ENCODE measurements around the gene HUNK.

- no peak for TF ChIP-seq CTCF (IDR thresholded peaks at IDR 0.05)
- TF ChIP-seq POLR2A (IDR thresholded peaks at IDR 0.05), result no peak
Measured at GRCh38 chr21:31957631-31958030, 84.8 kb downstream of the HUNK start.
